ENCODE measurements around the gene ARHGAP15.

DNA sequence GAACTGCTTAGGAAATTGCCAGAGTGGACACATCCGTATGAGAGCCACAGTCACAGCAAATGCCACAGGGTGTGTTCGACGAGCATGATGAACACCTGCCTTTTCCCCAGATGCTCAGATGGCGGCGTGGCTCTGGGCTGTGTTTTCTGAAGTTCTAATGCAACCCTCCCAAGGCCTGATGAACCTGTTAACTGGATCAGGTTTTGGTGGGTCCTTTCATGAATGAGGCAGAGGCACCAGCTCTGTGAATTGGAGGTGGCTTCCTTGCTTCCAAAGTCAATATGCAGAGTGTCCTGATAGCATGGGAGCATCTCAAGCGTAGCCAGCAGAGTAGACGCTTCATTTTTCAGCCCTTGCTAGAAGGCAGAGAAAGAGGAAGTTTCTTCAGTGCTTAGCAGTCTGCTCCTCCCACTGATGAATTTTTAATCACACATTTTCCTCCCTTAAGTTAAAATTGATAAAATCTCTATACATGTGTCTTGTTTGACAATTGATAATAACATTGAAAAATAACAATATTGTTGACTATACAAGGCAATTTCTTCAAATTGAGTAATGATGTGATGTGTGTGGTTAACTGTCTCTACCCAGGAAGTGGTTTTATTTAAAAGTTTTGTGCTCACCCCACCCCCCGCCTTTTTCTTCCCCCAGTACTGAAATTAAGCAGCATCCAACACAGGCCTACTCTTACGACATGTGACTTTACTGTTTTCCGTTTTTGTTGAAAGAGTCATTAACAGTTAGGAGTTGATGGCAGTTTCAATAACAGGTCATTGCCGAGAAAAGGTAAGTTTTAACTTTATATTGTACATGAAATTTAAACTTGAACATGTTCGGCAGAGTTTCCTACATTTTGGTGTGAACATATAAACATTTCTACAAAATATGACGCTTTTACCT is at the start of gene ARHGAP15:
- TF ChIP-seq POLR2A (IDR thresholded peaks at IDR 0.05) = no peak
- TF ChIP-seq, protein P1, sequence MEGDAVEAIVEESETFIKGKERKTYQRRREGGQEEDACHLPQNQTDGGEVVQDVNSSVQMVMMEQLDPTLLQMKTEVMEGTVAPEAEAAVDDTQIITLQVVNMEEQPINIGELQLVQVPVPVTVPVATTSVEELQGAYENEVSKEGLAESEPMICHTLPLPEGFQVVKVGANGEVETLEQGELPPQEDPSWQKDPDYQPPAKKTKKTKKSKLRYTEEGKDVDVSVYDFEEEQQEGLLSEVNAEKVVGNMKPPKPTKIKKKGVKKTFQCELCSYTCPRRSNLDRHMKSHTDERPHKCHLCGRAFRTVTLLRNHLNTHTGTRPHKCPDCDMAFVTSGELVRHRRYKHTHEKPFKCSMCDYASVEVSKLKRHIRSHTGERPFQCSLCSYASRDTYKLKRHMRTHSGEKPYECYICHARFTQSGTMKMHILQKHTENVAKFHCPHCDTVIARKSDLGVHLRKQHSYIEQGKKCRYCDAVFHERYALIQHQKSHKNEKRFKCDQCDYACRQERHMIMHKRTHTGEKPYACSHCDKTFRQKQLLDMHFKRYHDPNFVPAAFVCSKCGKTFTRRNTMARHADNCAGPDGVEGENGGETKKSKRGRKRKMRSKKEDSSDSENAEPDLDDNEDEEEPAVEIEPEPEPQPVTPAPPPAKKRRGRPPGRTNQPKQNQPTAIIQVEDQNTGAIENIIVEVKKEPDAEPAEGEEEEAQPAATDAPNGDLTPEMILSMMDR (IDR thresholded peaks at IDR 0.05) = no peak

All from adrenal gland (tissue), 5 donors.